H9 (cell line): ENCODE measurements around the gene PTEN. TPM values are rescaled to one million over a fixed set of nuclear protein-coding genes. Genes with fewer than 3 reads are reported as not detected.
A peak's percentile ranks its signal among the peaks of the same experiment; 100 is the strongest.

Source experiments
- DNase-seq: peaks from one replicate; pipeline ENCODE4 v3.0.0-alpha.2; 2017
- H2AFZ ChIP-seq: one replicate; pipeline ENCODE4 v1.6.1; 2013; ENCODE audit warnings: mild to moderate bottlenecking, low read length, control low read depth, moderate library complexity
- H2AK5ac ChIP-seq: 2 replicates; pipeline ENCODE4 v1.6.1; 2013; ENCODE audit warnings: low read length, control low read depth, mixed read lengths; ENCODE audit not compliant: insufficient read length
- H2BK120ac ChIP-seq: one replicate; pipeline ENCODE4 v1.6.1; 2013; ENCODE audit warnings: low read depth, mild to moderate bottlenecking, low read length, control low read depth, inconsistent platforms; ENCODE audit not compliant: poor library complexity, severe bottlenecking
- H2BK12ac ChIP-seq: 2 replicates; pipeline ENCODE4 v1.6.1; 2013; ENCODE audit warnings: low read length, control low read depth, mixed read lengths, low read depth; ENCODE audit not compliant: insufficient read length
- H2BK15ac ChIP-seq: 2 replicates; pipeline ENCODE4 v1.6.1; 2013; ENCODE audit warnings: low read depth, low read length, control low read depth
- H2BK20ac ChIP-seq: one replicate; pipeline ENCODE4 v1.6.1; 2013; ENCODE audit warnings: low read depth, mild to moderate bottlenecking, low read length, control low read depth, inconsistent platforms; ENCODE audit not compliant: poor library complexity, severe bottlenecking
- H2BK5ac ChIP-seq: 2 replicates; pipeline ENCODE4 v1.6.1; 2013; ENCODE audit warnings: low read length, control low read depth, mixed read lengths; ENCODE audit not compliant: insufficient read length
- H3K14ac ChIP-seq: 2 replicates; pipeline ENCODE4 v1.6.1; 2013; ENCODE audit warnings: low read length, control low read depth; ENCODE audit not compliant: insufficient read depth
- H3K18ac ChIP-seq: 2 replicates; pipeline ENCODE4 v1.6.1; 2013; ENCODE audit warnings: low read depth, mild to moderate bottlenecking, mixed read lengths, low read length, control low read depth; ENCODE audit not compliant: insufficient read length
- H3K23ac ChIP-seq: 2 replicates; pipeline ENCODE4 v1.6.1; 2013; ENCODE audit warnings: low read length, control low read depth, mixed read lengths, low read depth; ENCODE audit not compliant: insufficient read length
- H3K23me2 ChIP-seq: 2 replicates; pipeline ENCODE4 v1.6.1; 2013; ENCODE audit warnings: low read depth, mild to moderate bottlenecking, mixed read lengths, low read length, control low read depth; ENCODE audit not compliant: insufficient read length, poor library complexity, severe bottlenecking
- H3K27ac ChIP-seq: 2 replicates; pipeline ENCODE4 v1.5.1; 2013; ENCODE audit warnings: low read length, control low read depth, mixed read lengths, low read depth; ENCODE audit not compliant: insufficient read length
- H3K27me3 ChIP-seq: 2 replicates; pipeline ENCODE4 v1.6.1; 2013; ENCODE audit warnings: low read length, control low read depth, inconsistent platforms; ENCODE audit not compliant: insufficient read depth
- H3K4ac ChIP-seq: 2 replicates; pipeline ENCODE4 v1.6.1; 2013; ENCODE audit warnings: low read depth, mild to moderate bottlenecking, control low read depth, inconsistent platforms, low read length, moderate library complexity
- H3K4me1 ChIP-seq: 2 replicates; pipeline ENCODE4 v1.6.1; 2013; ENCODE audit warnings: low read length, control low read depth, inconsistent platforms; ENCODE audit not compliant: insufficient read depth
- H3K4me2 ChIP-seq: 2 replicates; pipeline ENCODE4 v1.6.1; 2013; ENCODE audit warnings: low read length, control low read depth, mixed read lengths; ENCODE audit not compliant: insufficient read length, insufficient read depth
- H3K56ac ChIP-seq: 2 replicates; pipeline ENCODE4 v1.6.1; 2013; ENCODE audit warnings: low read depth, mild to moderate bottlenecking, mixed read lengths, low read length, control low read depth; ENCODE audit not compliant: insufficient read length
- H3K79me1 ChIP-seq: 2 replicates; pipeline ENCODE4 v1.6.1; 2013; ENCODE audit warnings: low read depth, mild to moderate bottlenecking, moderate library complexity, low read length, control low read depth, inconsistent platforms; ENCODE audit not compliant: insufficient read depth, poor library complexity, severe bottlenecking
- H3K79me2 ChIP-seq: 2 replicates; pipeline ENCODE4 v1.6.1; 2013; ENCODE audit warnings: low read length, control low read depth, inconsistent platforms; ENCODE audit not compliant: insufficient read depth
- H3K9ac ChIP-seq: 2 replicates; pipeline ENCODE4 v1.6.1; 2013; ENCODE audit warnings: low read length, control low read depth, mixed read lengths; ENCODE audit not compliant: insufficient read length; ENCODE audit errors: extremely low read depth
- H3K9me3 ChIP-seq: one replicate; pipeline ENCODE4 v1.6.1; 2013; ENCODE audit warnings: low read depth, low read length, inconsistent platforms; ENCODE audit not compliant: control insufficient read depth
- H3T11ph ChIP-seq: one replicate; pipeline ENCODE4 v1.6.1; 2013; ENCODE audit warnings: mild to moderate bottlenecking, low read length, control low read depth, inconsistent platforms
- H4K20me1 ChIP-seq: one replicate; pipeline ENCODE4 v1.6.1; 2013; ENCODE audit not compliant: control insufficient read depth, insufficient read length, insufficient read depth
- H4K5ac ChIP-seq: 2 replicates; pipeline ENCODE4 v1.6.1; 2013; ENCODE audit warnings: low read depth, mild to moderate bottlenecking, mixed read lengths, low read length, control low read depth; ENCODE audit not compliant: insufficient read length
- H4K8ac ChIP-seq: replicated peaks from 2 replicates; pipeline ENCODE4 v1.6.1; 2013; ENCODE audit warnings: low read length, control low read depth, mixed read lengths, low read depth; ENCODE audit not compliant: insufficient read length
- H4K91ac ChIP-seq: 2 replicates; pipeline ENCODE4 v1.6.1; 2013; ENCODE audit warnings: low read depth, mild to moderate bottlenecking, moderate library complexity, mixed read lengths, low read length, control low read depth; ENCODE audit not compliant: insufficient read length
- H3K27ac Mint-ChIP-seq, 3 experiments: 2 replicates in 2 of 3; 3 replicates in 1 of 3; pipeline ENCODE4 v1.8.0; 2020 to 2021; ENCODE audit warnings: mixed read lengths in 3 of 3, mild to moderate bottlenecking in 1 of 3, moderate library complexity in 1 of 3
- H3K27me3 Mint-ChIP-seq: 2 replicates; pipeline ENCODE4 v1.8.0; 2021; ENCODE audit warnings: low read depth, mild to moderate bottlenecking, moderate library complexity, mixed read lengths
- H3K36me3 Mint-ChIP-seq, 3 experiments: 2 replicates in 2 of 3; 3 replicates in 1 of 3; pipeline ENCODE4 v1.8.0; 2020 to 2021; ENCODE audit warnings: low read depth in 3 of 3, mixed read lengths in 3 of 3; ENCODE audit not compliant: insufficient read depth in 1 of 3
- H3K4me1 Mint-ChIP-seq, 2 experiments: 2 replicates each; pipeline ENCODE4 v1.8.0; 2020; ENCODE audit warnings: mixed read lengths in 2 of 2
- H3K4me3 Mint-ChIP-seq, 2 experiments: 2 replicates in 1 of 2; 3 replicates in 1 of 2; pipeline ENCODE4 v1.8.0; 2020 to 2021; ENCODE audit warnings: mild to moderate bottlenecking in 2 of 2, mixed read lengths in 2 of 2, moderate library complexity in 1 of 2
- H3K9me3 Mint-ChIP-seq, 2 experiments: 2 replicates in 1 of 2; 3 replicates in 1 of 2; pipeline ENCODE4 v1.8.0; 2020; ENCODE audit warnings: mild to moderate bottlenecking in 2 of 2, mixed read lengths in 2 of 2, moderate library complexity in 1 of 2
- WGBS: extraction: QIAGEN DNeasy Blood & Tissue Kit; methylation state at CpG from one replicate; pipeline ENCODE4 v1.1.7; 2013; ENCODE audit warnings: missing lambda C conversion rate, low lambda C conversion rate, mixed read lengths; ENCODE audit not compliant: insufficient read length; ENCODE audit errors: extremely low coverage; 5-methylcytosine and 5-hydroxymethylcytosine counted together
- total RNA-seq: library from RNA; stranded (reverse); gene quantifications from 2 replicates; pipeline ENCODE4 v1.2.1, GENCODE V29; 2021
- TF ChIP-seq, protein P1 (sequence below): fragments of 200-600 bp; sonication (generic); conservative IDR thresholded peaks from 3 replicates; pipeline ENCODE4 v1.8.0; 2021; ENCODE audit warnings: antibody characterized with exemption, mild to moderate bottlenecking

The PTEN gene
- total RNA-seq, 1 experiment from 2014 or later, result 52.8 TPM

DNA sequence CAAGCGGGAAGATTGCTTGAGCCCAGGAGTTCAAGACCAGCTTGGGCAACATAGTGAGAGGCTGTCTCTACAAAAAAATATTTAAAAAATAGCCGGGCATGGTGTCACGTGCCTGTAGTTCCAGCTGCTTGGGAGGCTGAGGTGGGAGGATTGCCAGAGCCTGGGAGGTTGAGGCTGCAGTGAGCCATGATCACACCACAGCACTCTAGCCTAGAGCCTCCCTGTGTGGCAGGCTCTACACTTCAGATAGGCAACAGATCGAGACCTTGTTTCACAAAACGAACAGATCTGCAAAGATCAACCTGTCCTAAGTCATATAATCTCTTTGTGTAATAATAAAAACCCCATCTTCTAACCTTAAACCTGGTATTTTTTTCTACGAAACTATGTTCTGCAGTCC is 76.8 kb downstream of the PTEN start:
- Histone ChIP-seq H2BK15ac (no peak overlapping the region), H2BK5ac (no peak overlapping the region), H3K79me1 (no peaks in the 10 kb centered on the region), H4K5ac (no peak overlapping the region), H3K27ac (no peak overlapping the region), H3K4me2 (no peak overlapping the region), H3K4ac (no peak overlapping the region), H3K56ac (no peak overlapping the region), H2BK120ac (no peak overlapping the region), H3K4me1 (peaks cover 4% of the 10 kb centered on the region), H3K14ac (no peak overlapping the region), H4K20me1 (no peaks in the 10 kb centered on the region), H4K8ac (no peak overlapping the region), H4K91ac (no peak overlapping the region), H3K23me2 (no peaks in the 10 kb centered on the region), H3K23ac (no peak overlapping the region), H2AFZ (no peak overlapping the region), H3K27me3 (no peaks in the 10 kb centered on the region), H3K9me3 (no peaks in the 10 kb centered on the region), H3T11ph (no peak overlapping the region), H3K18ac (no peak overlapping the region), H2BK20ac (no peak overlapping the region), H2AK5ac (no peak overlapping the region), H2BK12ac (no peak overlapping the region), H3K79me2 (no peaks in the 10 kb centered on the region), H3K9ac (no peak overlapping the region)
- H3K27ac Mint-ChIP-seq, result peak overlapping the region; percentile 24 to 77 (median 57); a peak in 5 of 7 replicates
- DNase-seq, result no peak
- peaks cover 30 to 32% of the 10 kb centered on the region in 2 experiments for H3K4me1 Mint-ChIP-seq
- no CpG with 5 or more reads among the region's 6 CpGs for whole genome bisulfite sequencing
- H3K36me3 Mint-ChIP-seq, result peaks cover 0 to 11% (median 10%) of the 10 kb centered on the region in 3 experiments; a peak in 4 of 7 replicates
- H3K27me3 Mint-ChIP-seq, result no peaks in the 10 kb centered on the region
- TF ChIP-seq, protein P1, sequence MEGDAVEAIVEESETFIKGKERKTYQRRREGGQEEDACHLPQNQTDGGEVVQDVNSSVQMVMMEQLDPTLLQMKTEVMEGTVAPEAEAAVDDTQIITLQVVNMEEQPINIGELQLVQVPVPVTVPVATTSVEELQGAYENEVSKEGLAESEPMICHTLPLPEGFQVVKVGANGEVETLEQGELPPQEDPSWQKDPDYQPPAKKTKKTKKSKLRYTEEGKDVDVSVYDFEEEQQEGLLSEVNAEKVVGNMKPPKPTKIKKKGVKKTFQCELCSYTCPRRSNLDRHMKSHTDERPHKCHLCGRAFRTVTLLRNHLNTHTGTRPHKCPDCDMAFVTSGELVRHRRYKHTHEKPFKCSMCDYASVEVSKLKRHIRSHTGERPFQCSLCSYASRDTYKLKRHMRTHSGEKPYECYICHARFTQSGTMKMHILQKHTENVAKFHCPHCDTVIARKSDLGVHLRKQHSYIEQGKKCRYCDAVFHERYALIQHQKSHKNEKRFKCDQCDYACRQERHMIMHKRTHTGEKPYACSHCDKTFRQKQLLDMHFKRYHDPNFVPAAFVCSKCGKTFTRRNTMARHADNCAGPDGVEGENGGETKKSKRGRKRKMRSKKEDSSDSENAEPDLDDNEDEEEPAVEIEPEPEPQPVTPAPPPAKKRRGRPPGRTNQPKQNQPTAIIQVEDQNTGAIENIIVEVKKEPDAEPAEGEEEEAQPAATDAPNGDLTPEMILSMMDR, result no peak
- H3K9me3 Mint-ChIP-seq, result no peaks in the 10 kb centered on the region
- no peak overlapping the region for H3K4me3 Mint-ChIP-seq
